ENCODE data around the gene OCEL1. TPM values are rescaled to one million over a fixed set of nuclear protein-coding genes. Genes with fewer than 3 reads are reported as not detected.

OCEL1 gene
- total RNA-seq, 1 experiment from 2014 or later = 25.7 TPM

GRCh38 chr19:17275441-17276175 lies 49.6 kb downstream of the OCEL1 start:
- peak overlapping the region in 2 of 3 experiments; percentile 34 to 57; a peak in 1 of 7 replicates for H3K27ac Mint-ChIP-seq

More at GRCh38 chr19:17275441-17276175, 49.6 kb downstream of the OCEL1 start:
- H3K4me2 ChIP-seq (ENCODE audit: insufficient read depth, insufficient read length, low read length) = no peak overlapping the region
- no peak overlapping the region for H3K27ac ChIP-seq (ENCODE audit: insufficient read length, low read depth, low read length)
- H2BK15ac ChIP-seq (ENCODE audit: low read depth, low read length) = no peak overlapping the region
- TF ChIP-seq CTCF (conservative IDR thresholded peaks at IDR 0.05) = no peak
- no peak overlapping the region for H3T11ph ChIP-seq (ENCODE audit: low read length)
- no peak overlapping the region for H2AFZ ChIP-seq (ENCODE audit: low read length)
- H3K56ac ChIP-seq (ENCODE audit: insufficient read length, low read depth, low read length) = no peak overlapping the region
- H4K20me1 ChIP-seq (ENCODE audit: control insufficient read depth, insufficient read depth, insufficient read length) = no peaks in the 10 kb centered on the region
- H2BK120ac ChIP-seq (ENCODE audit: low read depth, low read length, poor library complexity, severe bottlenecking) = no peak overlapping the region
- no peak overlapping the region for H4K5ac ChIP-seq (ENCODE audit: insufficient read length, low read depth, low read length)
- no peaks in the 10 kb centered on the region for H3K79me2 ChIP-seq (ENCODE audit: insufficient read depth, low read length)
- peaks cover 2% of the 10 kb centered on the region for H3K23me2 ChIP-seq (ENCODE audit: insufficient read length, low read depth, low read length, poor library complexity, severe bottlenecking)
- Mint-ChIP-seq H3K36me3 (ENCODE audit: insufficient read depth in 1 of 3, low read depth in 3 of 3) (peaks cover 38 to 67% (median 65%) of the 10 kb centered on the region in 3 experiments; a peak in 6 of 7 replicates), H3K9me3 (no peaks in the 10 kb centered on the region), H3K4me3 (no peak overlapping the region), H3K4me1 (no peaks in the 10 kb centered on the region), H3K27me3 (ENCODE audit: low read depth) (no peaks in the 10 kb centered on the region)
- no peak overlapping the region for H3K23ac ChIP-seq (ENCODE audit: insufficient read length, low read depth, low read length)
- H4K8ac ChIP-seq (replicated peaks; ENCODE audit: insufficient read length, low read depth, low read length) = no peak overlapping the region
- no peak overlapping the region for H2BK12ac ChIP-seq (ENCODE audit: insufficient read length, low read depth, low read length)
- no peak overlapping the region for H2AK5ac ChIP-seq (ENCODE audit: insufficient read length, low read length)
- no peak overlapping the region for H2BK20ac ChIP-seq (ENCODE audit: low read depth, low read length, poor library complexity, severe bottlenecking)
- H3K18ac ChIP-seq (ENCODE audit: insufficient read length, low read depth, low read length) = no peak overlapping the region
- no peaks in the 10 kb centered on the region for H3K4me1 ChIP-seq (ENCODE audit: insufficient read depth, low read length)
- H3K27me3 ChIP-seq (ENCODE audit: insufficient read depth, low read length) = no peaks in the 10 kb centered on the region
- DNase-seq = no peak
- H3K4ac ChIP-seq (ENCODE audit: low read depth, low read length) = no peak overlapping the region
- no peak overlapping the region for H3K9ac ChIP-seq (ENCODE audit: extremely low read depth, insufficient read length, low read length)
- no CpG with 5 or more reads among the region's 19 CpGs for WGBS (ENCODE audit: extremely low coverage, insufficient read length, low lambda C conversion rate)
- no peaks in the 10 kb centered on the region for H3K9me3 ChIP-seq (ENCODE audit: control insufficient read depth, low read depth, low read length)
- no peak overlapping the region for H4K91ac ChIP-seq (ENCODE audit: insufficient read length, low read depth, low read length)
- no peaks in the 10 kb centered on the region for H3K79me1 ChIP-seq (ENCODE audit: insufficient read depth, low read depth, low read length, poor library complexity, severe bottlenecking)
- H2BK5ac ChIP-seq (ENCODE audit: insufficient read length, low read length) = no peak overlapping the region
- no peak overlapping the region for H3K14ac ChIP-seq (ENCODE audit: insufficient read depth, low read length)

Other genes with a start within 250 kb of the OCEL1 start
- gene CPAMD8, start 199.4 kb upstream of the OCEL1 start, total RNA-seq (2021) = 12.0 and 12.6 TPM in 2 replicates
- gene HAUS8, start 150.8 kb upstream of the OCEL1 start, total RNA-seq (2021) = 27.8 and 29.4 TPM in 2 replicates
- gene MYO9B, start 150.4 kb upstream of the OCEL1 start, total RNA-seq (2021) = 58.5 and 58.6 TPM in 2 replicates
- gene USE1, start 10.9 kb upstream of the OCEL1 start, total RNA-seq (2021) = 14.8 and 16.2 TPM in 2 replicates
- 134 and 137 TPM in 2 replicates for gene NR2F6, start 19.7 kb downstream of the OCEL1 start, total RNA-seq (2021)
- 6.4 and 6.7 TPM in 2 replicates for gene USHBP1, start 38.5 kb downstream of the OCEL1 start, total RNA-seq (2021)
- gene BABAM1, start 41.2 kb downstream of the OCEL1 start, total RNA-seq (2021) = 125 and 130 TPM in 2 replicates
- gene ANKLE1, start 55.7 kb downstream of the OCEL1 start, total RNA-seq (2021) = 15.0 and 16.5 TPM in 2 replicates
- gene ABHD8, start 77.2 kb downstream of the OCEL1 start, total RNA-seq (2021) = 11.7 and 12.8 TPM in 2 replicates
- 84.6 and 93.6 TPM in 2 replicates for gene MRPL34, start 79.6 kb downstream of the OCEL1 start, total RNA-seq (2021)
- 42.3 and 45.7 TPM in 2 replicates for gene DDA1, start 83.3 kb downstream of the OCEL1 start, total RNA-seq (2021)
- gene ANO8, start 108.6 kb downstream of the OCEL1 start, total RNA-seq (2021) = 18.9 and 21.9 TPM in 2 replicates
- gene GTPBP3, start 111.3 kb downstream of the OCEL1 start, total RNA-seq (2021) = 62.9 and 71.3 TPM in 2 replicates
- gene PLVAP, start 151.1 kb downstream of the OCEL1 start, total RNA-seq (2021) = not detected in 2 replicates
- gene CCDC194, start 168.0 kb downstream of the OCEL1 start, total RNA-seq (2021) = 0.68 and 0.75 TPM in 2 replicates
- gene BST2, start 179.4 kb downstream of the OCEL1 start, total RNA-seq (2021) = 60.7 and 63.3 TPM in 2 replicates
- 49.7 and 50.4 TPM in 2 replicates for gene MVB12A, start 193.8 kb downstream of the OCEL1 start, total RNA-seq (2021)
- gene TMEM221, start 222.4 kb downstream of the OCEL1 start, total RNA-seq (2021) = 1.4 TPM in 2 replicates
- not detected in 2 replicates for gene NXNL1, start 234.7 kb downstream of the OCEL1 start, total RNA-seq (2021)
- gene SLC27A1, start 244.3 kb downstream of the OCEL1 start, total RNA-seq (2021) = 6.3 and 6.4 TPM in 2 replicates

All from H9 (cell line).